CD4-positive, CD25-positive, alpha-beta regulatory T cell (primary cell): Measurements from ENCODE around the gene ADAMTS13. TPM values are rescaled to one million over a fixed set of nuclear protein-coding genes. Genes with fewer than 3 reads are reported as not detected.
A peak's percentile ranks its signal among the peaks of the same experiment; 100 is the strongest.

Experiments
- ATAC-seq, 2 donors: fragments of 150-1000 bp; cut with Tn5 transposase; one replicate each; pipeline ENCODE4 v1.10.0; 2021; ENCODE audit warnings: low read depth in 2 of 2, moderate number of reproducible peaks in 2 of 2, moderate library complexity in 1 of 2
- DNase-seq, 3 donors: peaks; one replicate each; pipeline versions ENCODE4 v3.0.0 to v3.0.0-alpha.2; 2012 to 2022; ENCODE audit warnings: mixed read lengths in 1 of 3
- H3K27ac ChIP-seq: one replicate; pipeline ENCODE4 v1.7.0; 2013; ENCODE audit warnings: mild to moderate bottlenecking, low read length; ENCODE audit not compliant: insufficient read depth, poor library complexity, severe bottlenecking
- H3K27me3 ChIP-seq: one replicate; pipeline ENCODE4 v1.7.0; 2013; ENCODE audit warnings: low read length; ENCODE audit not compliant: control insufficient read depth, insufficient read depth
- H3K36me3 ChIP-seq: one replicate; pipeline ENCODE4 v1.7.0; 2013; ENCODE audit warnings: mild to moderate bottlenecking, low read length, moderate library complexity; ENCODE audit not compliant: control insufficient read depth, insufficient read depth
- H3K4me1 ChIP-seq: 2 replicates; pipeline ENCODE4 v1.7.0; 2013; ENCODE audit warnings: mild to moderate bottlenecking, low read length; ENCODE audit not compliant: insufficient read depth, control insufficient read depth, poor library complexity, severe bottlenecking
- H3K4me3 ChIP-seq: one replicate; pipeline ENCODE4 v1.7.0; 2013; ENCODE audit warnings: low read depth, mild to moderate bottlenecking, low read length, moderate library complexity
- H3K9me3 ChIP-seq, 2 experiments: 1 replicate in 1 of 2; 2 replicates in 1 of 2; pipeline ENCODE4 v1.7.0; 2013; ENCODE audit warnings: low read length in 2 of 2, mild to moderate bottlenecking in 1 of 2, moderate library complexity in 1 of 2; ENCODE audit not compliant: control insufficient read depth in 2 of 2
- H3K27ac Mint-ChIP-seq, 3 donors: one replicate each; pipeline ENCODE4 v1.8.0; 2020 to 2022; ENCODE audit warnings: mild to moderate bottlenecking in 3 of 3, mixed read lengths in 3 of 3, moderate library complexity in 2 of 3
- H3K27me3 Mint-ChIP-seq: one replicate; pipeline ENCODE4 v1.8.0; 2022; ENCODE audit warnings: mild to moderate bottlenecking, mixed read lengths
- H3K36me3 Mint-ChIP-seq: one replicate; pipeline ENCODE4 v1.8.0; 2020; ENCODE audit warnings: mixed read lengths
- H3K4me1 Mint-ChIP-seq, 4 donors: one replicate each; pipeline ENCODE4 v1.8.0; 2020 to 2022; ENCODE audit warnings: mixed read lengths in 4 of 4, mild to moderate bottlenecking in 1 of 4
- H3K4me3 Mint-ChIP-seq, 4 donors: one replicate each; pipeline ENCODE4 v1.8.0; 2020 to 2022; ENCODE audit warnings: mild to moderate bottlenecking in 4 of 4, mixed read lengths in 4 of 4, moderate library complexity in 3 of 4
- H3K9me3 Mint-ChIP-seq, 7 donors: one replicate each; pipeline ENCODE4 v1.8.0; 2020 to 2022; ENCODE audit warnings: mixed read lengths in 7 of 7, mild to moderate bottlenecking in 3 of 7, moderate library complexity in 2 of 7
- polyA plus RNA-seq, 4 donors: library from polyadenylated mRNA; unstranded; fragments of 300-500 nt; fragmentation: Illumina TruSeq; gene quantifications; one replicate each; pipeline ENCODE4 v1.2.3, GENCODE V29; 2021
- total RNA-seq: library from RNA; stranded (reverse); gene quantifications from one replicate; pipeline ENCODE4 v1.2.3, GENCODE V29; 2022

ADAMTS13 gene
- total and polyA plus RNA-seq, 5 donors from 2014 or later: 0.10 to 0.47 TPM; not detected in 3

DNA sequence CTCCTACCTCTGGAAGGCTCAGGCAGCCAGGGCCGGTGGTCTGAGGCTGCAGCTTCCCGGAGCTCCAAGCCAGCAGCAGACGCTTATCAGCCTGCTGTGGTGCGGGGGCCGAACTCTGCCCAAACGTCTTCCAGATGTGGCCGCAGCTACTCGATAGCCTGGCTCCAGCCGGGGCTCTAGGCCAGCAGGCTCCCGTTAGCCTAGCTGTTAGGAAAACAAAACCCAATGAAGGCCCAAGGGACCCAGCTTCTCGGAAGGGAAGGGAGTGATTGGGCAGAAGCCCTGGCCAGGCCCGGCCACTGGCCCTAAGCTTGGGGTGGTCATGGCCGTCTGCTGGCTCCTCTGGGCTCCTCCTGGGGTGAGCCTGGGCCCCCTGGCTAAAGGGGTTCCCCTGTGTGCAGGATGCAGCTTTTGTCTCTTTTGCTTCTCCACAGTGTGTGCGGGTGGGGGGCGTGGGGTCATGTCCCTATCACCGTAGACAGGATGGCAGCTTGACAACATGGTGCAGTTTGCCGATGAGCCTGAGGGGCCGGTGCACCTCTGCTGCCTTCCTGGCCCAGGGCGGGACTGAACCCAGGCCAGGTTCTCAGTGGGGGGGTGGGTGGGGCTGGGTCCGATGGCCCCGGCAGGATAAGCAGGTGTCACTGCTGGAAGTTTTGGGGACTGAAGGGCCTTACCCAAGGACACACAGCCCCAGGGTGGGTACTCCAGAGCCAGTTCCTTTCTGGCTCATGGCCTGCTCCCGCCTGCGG lies 83.9 kb downstream of the ADAMTS13 start:
- DNase-seq: no peak
- Mint-ChIP-seq H3K9me3 (peaks cover 0 to 20% (median 3%) of the 10 kb centered on the region in 7 donors), H3K4me3 (no peak overlapping the region), H3K36me3 (peaks cover 5% of the 10 kb centered on the region), H3K27me3 (peaks cover 7% of the 10 kb centered on the region), H3K27ac (no peak overlapping the region), H3K4me1 (peaks cover 0 to 31% (median 8%) of the 10 kb centered on the region in 4 donors)
- no peak for ATAC-seq
- Histone ChIP-seq H3K36me3 (no peaks in the 10 kb centered on the region), H3K4me3 (no peak overlapping the region), H3K9me3 (peaks cover 15 to 16% of the 10 kb centered on the region in 2 experiments), H3K27ac (no peak overlapping the region), H3K4me1 (peaks cover 18% of the 10 kb centered on the region), H3K27me3 (no peaks in the 10 kb centered on the region)

GRCh38 chr9:133506653-133507038 lies 84.5 kb downstream of the ADAMTS13 start:
- ATAC-seq (no peak), DNase-seq (no peak)
- Histone ChIP-seq H3K4me1 (peaks cover 18% of the 10 kb centered on the region), H3K4me3 (no peak overlapping the region), H3K27me3 (no peaks in the 10 kb centered on the region), H3K27ac (no peak overlapping the region), H3K36me3 (no peaks in the 10 kb centered on the region), H3K9me3 (peaks cover 10% of the 10 kb centered on the region in 2 experiments)
- Mint-ChIP-seq H3K27me3 (peaks cover 7% of the 10 kb centered on the region), H3K4me3 (no peak overlapping the region), H3K4me1 (peaks cover 0 to 31% (median 8%) of the 10 kb centered on the region in 4 donors), H3K27ac (no peak overlapping the region), H3K9me3 (peaks cover 0 to 15% (median 3%) of the 10 kb centered on the region in 7 donors), H3K36me3 (peaks cover 5% of the 10 kb centered on the region)

DNA sequence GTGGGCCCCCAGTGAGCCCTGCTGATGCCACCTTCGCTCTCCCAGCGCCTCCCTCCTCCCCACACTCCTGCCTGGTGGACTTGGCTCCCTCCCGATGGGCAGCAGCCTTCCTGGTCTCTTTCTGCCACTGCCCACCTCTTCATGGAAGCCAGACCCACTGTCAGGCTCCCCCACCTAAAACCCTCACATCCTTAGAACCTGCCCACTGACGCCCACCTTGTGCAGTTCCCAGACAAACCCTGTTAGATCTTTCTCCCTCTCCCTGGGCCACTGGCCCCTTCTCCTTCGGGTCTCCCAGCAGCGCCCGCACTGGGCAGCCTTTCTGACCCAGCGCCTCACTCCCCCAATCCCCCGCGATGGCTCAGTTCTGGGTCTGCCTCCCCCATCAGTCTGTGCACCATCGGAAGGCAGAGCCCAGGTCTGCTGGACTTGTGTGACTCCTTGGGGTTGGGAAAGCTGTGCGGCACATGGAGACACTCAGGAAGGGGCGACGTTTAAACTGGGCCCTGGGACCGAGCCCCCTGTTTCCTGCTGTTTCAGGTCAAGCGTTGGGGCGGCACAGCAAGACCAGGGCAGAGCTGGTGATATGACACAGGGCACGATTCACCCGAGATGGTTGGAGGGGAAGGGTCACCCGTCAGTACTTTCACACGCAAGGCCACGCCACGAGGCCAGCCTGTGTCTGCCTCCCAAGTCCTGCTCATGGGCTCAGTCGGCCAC lies 85.2 kb downstream of the ADAMTS13 start:
- H3K9me3 Mint-ChIP-seq: peaks cover 0 to 7% (median 1%) of the 10 kb centered on the region in 7 donors
- H3K27ac ChIP-seq: no peak overlapping the region
- peaks cover 2% of the 10 kb centered on the region for H3K36me3 Mint-ChIP-seq
- no peaks in the 10 kb centered on the region for H3K27me3 ChIP-seq
- peaks cover 18% of the 10 kb centered on the region for H3K4me1 ChIP-seq
- H3K4me3 Mint-ChIP-seq: no peak overlapping the region
- peaks cover 2 to 3% of the 10 kb centered on the region in 2 experiments for H3K9me3 ChIP-seq
- no peak for DNase-seq
- peaks cover under 1% of the 10 kb centered on the region for H3K27me3 Mint-ChIP-seq
- H3K4me1 Mint-ChIP-seq: peaks cover 0 to 31% (median 8%) of the 10 kb centered on the region in 4 donors
- H3K27ac Mint-ChIP-seq: peak overlapping the region; percentile 73 to 97 (median 93)
- no peaks in the 10 kb centered on the region for H3K36me3 ChIP-seq
- H3K4me3 ChIP-seq: no peak overlapping the region
- no peak for ATAC-seq

- DNase-seq (no peak), ATAC-seq (no peak)
- Histone ChIP-seq H3K9me3 (no peaks in the 10 kb centered on the region), H3K27ac (no peak overlapping the region), H3K27me3 (no peaks in the 10 kb centered on the region), H3K36me3 (no peaks in the 10 kb centered on the region), H3K4me1 (peaks cover 18% of the 10 kb centered on the region), H3K4me3 (no peak overlapping the region)
- Mint-ChIP-seq H3K4me1 (peaks cover 0 to 31% (median 8%) of the 10 kb centered on the region in 4 donors), H3K36me3 (no peaks in the 10 kb centered on the region), H3K4me3 (peak overlapping the region in 2 of 4 donors; percentile 15 to 29), H3K9me3 (peaks cover 0 to 4% (median 0%) of the 10 kb centered on the region in 7 donors), H3K27ac (peak overlapping the region; percentile 93 to 97 (median 96)), H3K27me3 (no peaks in the 10 kb centered on the region)
These were observed 85.9 kb downstream of the ADAMTS13 start for GRCh38 chr9:133508046-133508445.

Other genes with a start within 250 kb of the ADAMTS13 start
- gene OBP2B, start 213.1 kb upstream of the ADAMTS13 start, total RNA-seq: not detected
- gene OBP2B, start 213.1 kb upstream of the ADAMTS13 start, polyA plus RNA-seq: not detected
- gene ABO, start 147.2 kb upstream of the ADAMTS13 start, total RNA-seq: 0.62 TPM
- not detected for gene ABO, start 147.2 kb upstream of the ADAMTS13 start, polyA plus RNA-seq
- gene SURF6, start 86.2 kb upstream of the ADAMTS13 start, total RNA-seq: 14.6 TPM
- gene SURF6, start 86.2 kb upstream of the ADAMTS13 start, polyA plus RNA-seq: 1 to 10 TPM; 5.4 to 8.4 (median 6.9) TPM
- gene MED22, start 74.2 kb upstream of the ADAMTS13 start, total RNA-seq: 29.3 TPM
- gene MED22, start 74.2 kb upstream of the ADAMTS13 start, polyA plus RNA-seq: 10 to 100 TPM in 3 of 4 donors, 1 to 10 TPM in 1; 7.3 to 16.2 (median 11.1) TPM
- 1,813 TPM for gene RPL7A, start 74.1 kb upstream of the ADAMTS13 start, total RNA-seq
- 1,000 to 10,000 TPM in 2 of 4 donors, 100 to 1,000 TPM in 2; 747 to 1,102 (median 951) TPM for gene RPL7A, start 74.1 kb upstream of the ADAMTS13 start, polyA plus RNA-seq
- 41.8 TPM for gene SURF1, start 65.9 kb upstream of the ADAMTS13 start, total RNA-seq
- gene SURF1, start 65.9 kb upstream of the ADAMTS13 start, polyA plus RNA-seq: 100 to 1,000 TPM; 114 to 120 (median 115) TPM
- gene SURF2, start 65.8 kb upstream of the ADAMTS13 start, total RNA-seq: 24.3 TPM
- 10 to 100 TPM; 34.5 to 47.1 (median 37.0) TPM for gene SURF2, start 65.8 kb upstream of the ADAMTS13 start, polyA plus RNA-seq
- gene SURF4, start 46.3 kb upstream of the ADAMTS13 start, total RNA-seq: 132 TPM
- gene SURF4, start 46.3 kb upstream of the ADAMTS13 start, polyA plus RNA-seq: 100 to 1,000 TPM; 189 to 227 (median 212) TPM
- 0.86 TPM for gene STKLD1, start 46.0 kb upstream of the ADAMTS13 start, total RNA-seq
- gene STKLD1, start 46.0 kb upstream of the ADAMTS13 start, polyA plus RNA-seq: under 1 TPM; 0.09 to 0.28 (median 0.15) TPM
- 19.4 TPM for gene REXO4, start 4.4 kb upstream of the ADAMTS13 start, total RNA-seq
- gene REXO4, start 4.4 kb upstream of the ADAMTS13 start, polyA plus RNA-seq: 10 to 100 TPM in 3 of 4 donors, 1 to 10 TPM in 1; 9.8 to 17.8 (median 14.7) TPM
- 1.8 TPM for gene CACFD1, start 37.6 kb downstream of the ADAMTS13 start, total RNA-seq
- gene CACFD1, start 37.6 kb downstream of the ADAMTS13 start, polyA plus RNA-seq: 1 to 10 TPM; 1.2 to 3.0 (median 1.7) TPM
- 1.8 TPM for gene SLC2A6, start 56.7 kb downstream of the ADAMTS13 start, total RNA-seq
- 1 to 10 TPM in 3 of 4 donors, under 1 TPM in 1; 0.63 to 2.2 (median 1.6) TPM for gene SLC2A6, start 56.7 kb downstream of the ADAMTS13 start, polyA plus RNA-seq
- not detected for gene MYMK, start 102.6 kb downstream of the ADAMTS13 start, total RNA-seq
- gene MYMK, start 102.6 kb downstream of the ADAMTS13 start, polyA plus RNA-seq: not detected
- not detected for gene ADAMTSL2, start 112.3 kb downstream of the ADAMTS13 start, total RNA-seq
- gene ADAMTSL2, start 112.3 kb downstream of the ADAMTS13 start, polyA plus RNA-seq: not detected
- not detected for gene FAM163B, start 187.0 kb downstream of the ADAMTS13 start, total RNA-seq
- gene FAM163B, start 187.0 kb downstream of the ADAMTS13 start, polyA plus RNA-seq: not detected
- gene DBH, start 214.0 kb downstream of the ADAMTS13 start, total RNA-seq: 0.12 TPM
- gene DBH, start 214.0 kb downstream of the ADAMTS13 start, polyA plus RNA-seq: not detected